Hepatocyte (in vitro differentiated cells): ENCODE results near the gene EXOC4. TPM values are rescaled to one million over a fixed set of nuclear protein-coding genes. Genes with fewer than 3 reads are reported as not detected.

Experiments
- DNase-seq: peaks from one replicate; pipeline ENCODE4 v3.0.0-alpha.2; 2016; ENCODE audit warnings: low spot score
- H2AFZ ChIP-seq: fragments of 200-600 bp; sonication (generic); 2 replicates; pipeline ENCODE4 v1.6.0; 2016; ENCODE audit warnings: antibody characterized with exemption, mild to moderate bottlenecking
- H3K27ac ChIP-seq: fragments of 200-600 bp; sonication (generic); 2 replicates; pipeline ENCODE4 v1.5.1; 2016; ENCODE audit warnings: mild to moderate bottlenecking
- H3K27me3 ChIP-seq: fragments of 200-600 bp; sonication (generic); 2 replicates; pipeline ENCODE4 v1.6.1; 2016
- H3K36me3 ChIP-seq: fragments of 200-600 bp; sonication (generic); replicated peaks from 2 replicates; pipeline ENCODE4 v1.5.1; 2016; ENCODE audit warnings: low read depth; ENCODE audit not compliant: insufficient read depth
- H3K4me1 ChIP-seq: fragments of 200-600 bp; sonication (generic); 2 replicates; pipeline ENCODE4 v1.5.1; 2016; ENCODE audit warnings: mild to moderate bottlenecking, moderate library complexity; ENCODE audit not compliant: insufficient read depth
- H3K4me2 ChIP-seq: fragments of 200-600 bp; sonication (generic); 2 replicates; pipeline ENCODE4 v1.6.0; 2016
- H3K4me3 ChIP-seq: fragments of 200-600 bp; sonication (generic); 2 replicates; pipeline ENCODE4 v1.5.1; 2016; ENCODE audit warnings: mild to moderate bottlenecking
- H3K79me2 ChIP-seq: fragments of 200-600 bp; sonication (generic); 2 replicates; pipeline ENCODE4 v1.6.0; 2017; ENCODE audit warnings: mild to moderate bottlenecking
- H3K9me2 ChIP-seq: fragments of 200-600 bp; sonication (generic); replicated peaks from 2 replicates; pipeline ENCODE4 v1.6.0; 2017; ENCODE audit warnings: mild to moderate bottlenecking; ENCODE audit not compliant: insufficient read depth
- H3K9me3 ChIP-seq: fragments of 200-600 bp; sonication (generic); 2 replicates; pipeline ENCODE4 v1.5.1; 2016; ENCODE audit warnings: low read depth, mild to moderate bottlenecking
- H4K20me1 ChIP-seq: fragments of 200-600 bp; sonication (generic); 2 replicates; pipeline ENCODE4 v1.6.0; 2016; ENCODE audit warnings: mild to moderate bottlenecking; ENCODE audit not compliant: insufficient read depth, poor library complexity, severe bottlenecking
- CTCF ChIP-seq: fragments of 200-600 bp; sonication (generic); IDR thresholded peaks from 2 replicates; pipeline ENCODE4 v1.5.1; 2016; ENCODE audit warnings: antibody characterized with exemption, mild to moderate bottlenecking; ENCODE audit not compliant: poor library complexity
- EZH2 ChIP-seq: fragments of 200-600 bp; sonication (generic); IDR thresholded peaks from 2 replicates; pipeline ENCODE4 v1.6.1; 2016; ENCODE audit warnings: antibody characterized with exemption, mild to moderate bottlenecking, borderline replicate concordance
- EZH2phosphoT487 ChIP-seq: fragments of 200-600 bp; sonication (generic); IDR thresholded peaks from one replicate; pipeline ENCODE4 v1.6.1; 2018; ENCODE audit warnings: antibody characterized with exemption, mild to moderate bottlenecking, low read depth, moderate library complexity; ENCODE audit not compliant: unreplicated experiment, severe bottlenecking
- WGBS: methylation state at CpG from one replicate; pipeline ENCODE4 v1.1.6; 2016; ENCODE audit warnings: low lambda C conversion rate; ENCODE audit errors: missing lambda C conversion rate; 5-methylcytosine and 5-hydroxymethylcytosine counted together
- polyA plus RNA-seq: library from polyadenylated mRNA; unstranded; fragments of >200 nt; fragmentation: Nextera tagmentation; extraction: Ambion mirVana; gene quantifications from 2 replicates; pipeline ENCODE4 v1.2.1, GENCODE V29; 2016
- total RNA-seq: library from RNA; depleted of rRNA; stranded (reverse); fragments of >200 nt; gene quantifications from 2 replicates; pipeline ENCODE4 v1.2.3, GENCODE V29; 2014

Gene EXOC4
- total and polyA plus RNA-seq, 2 experiments from 2014 or later = 34.8 to 56.1 TPM

- Histone ChIP-seq H4K20me1 (no peaks in the 10 kb centered on the region), H3K4me2 (peak overlapping the region; percentile 45), H3K9me2 (no peaks in the 10 kb centered on the region), H3K36me3 (no peaks in the 10 kb centered on the region), H3K27me3 (no peaks in the 10 kb centered on the region), H3K9me3 (no peaks in the 10 kb centered on the region), H2AFZ (no peak overlapping the region), H3K4me1 (no peaks in the 10 kb centered on the region), H3K27ac (peak overlapping the region; percentile 74), H3K4me3 (no peak overlapping the region), H3K79me2 (no peaks in the 10 kb centered on the region)
- no peak for DNase-seq
- 63% methylated on average over 3 of the region's 3 CpGs for WGBS
- TF ChIP-seq EZH2 (no peak), CTCF (no peak), EZH2phosphoT487 (no peak)
Observed at GRCh38 chr7:133883591-133883990, 630.7 kb downstream of the EXOC4 start.

- Histone ChIP-seq H3K4me3 (no peak overlapping the region), H3K9me2 (no peaks in the 10 kb centered on the region), H3K4me2 (no peak overlapping the region), H3K27ac (peak overlapping the region; percentile 74), H2AFZ (no peak overlapping the region), H3K79me2 (no peaks in the 10 kb centered on the region), H3K36me3 (no peaks in the 10 kb centered on the region), H4K20me1 (no peaks in the 10 kb centered on the region), H3K4me1 (no peaks in the 10 kb centered on the region), H3K9me3 (no peaks in the 10 kb centered on the region), H3K27me3 (no peaks in the 10 kb centered on the region)
- TF ChIP-seq EZH2phosphoT487 (no peak), CTCF (no peak)
- WGBS = 100% methylated on average over 4 of the region's 5 CpGs
- DNase-seq = no peak
Observed at GRCh38 chr7:133885213-133885612, 632.3 kb downstream of the EXOC4 start.

DNA sequence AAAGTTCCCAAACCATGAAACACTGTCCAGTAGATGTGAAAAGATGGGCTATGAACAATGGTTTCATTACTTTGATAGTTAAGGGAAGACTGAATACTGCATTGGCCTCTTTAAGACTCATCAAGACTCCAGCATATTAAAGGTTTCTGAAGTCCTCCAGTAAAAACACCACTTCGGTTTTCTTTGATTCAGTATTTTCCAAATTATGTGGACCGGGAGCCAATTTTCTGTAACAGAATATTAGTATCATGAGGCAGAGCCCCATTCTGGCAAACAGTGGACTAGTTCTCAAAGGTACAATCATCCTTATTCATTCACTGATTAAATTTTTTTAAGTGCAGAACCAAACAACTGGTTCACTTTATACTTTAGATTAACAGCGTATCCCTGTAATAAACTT is 633.2 kb downstream of the EXOC4 start:
- 86% methylated on average over 3 of the region's 3 CpGs for WGBS
- Histone ChIP-seq H3K9me2 (no peaks in the 10 kb centered on the region), H3K4me3 (no peak overlapping the region), H3K27me3 (no peaks in the 10 kb centered on the region), H3K4me1 (no peaks in the 10 kb centered on the region), H4K20me1 (no peaks in the 10 kb centered on the region), H3K36me3 (no peaks in the 10 kb centered on the region), H3K79me2 (no peaks in the 10 kb centered on the region), H2AFZ (no peak overlapping the region), H3K4me2 (no peak overlapping the region), H3K9me3 (no peaks in the 10 kb centered on the region), H3K27ac (no peak overlapping the region)
- TF ChIP-seq EZH2 (no peak), CTCF (no peak), EZH2phosphoT487 (no peak)
- DNase-seq = no peak

GRCh38 chr7:133886797-133887196 is 633.9 kb downstream of the EXOC4 start:
- 67% methylated on average over 2 of the region's 2 CpGs for WGBS
- no peaks in the 10 kb centered on the region for H3K9me2 ChIP-seq
- peak overlapping the region; percentile 49 for H3K27ac ChIP-seq
- H3K9me3 ChIP-seq = no peaks in the 10 kb centered on the region
- no peak overlapping the region for H2AFZ ChIP-seq
- H3K36me3 ChIP-seq = no peaks in the 10 kb centered on the region
- H3K4me3 ChIP-seq = no peak overlapping the region
- no peaks in the 10 kb centered on the region for H3K27me3 ChIP-seq
- H3K79me2 ChIP-seq = no peaks in the 10 kb centered on the region
- TF ChIP-seq EZH2phosphoT487 (no peak), CTCF (no peak), EZH2 (no peak)
- no peaks in the 10 kb centered on the region for H4K20me1 ChIP-seq
- no peak for DNase-seq
- no peak overlapping the region for H3K4me2 ChIP-seq
- H3K4me1 ChIP-seq = no peaks in the 10 kb centered on the region
